GM23338 (cell line): ENCODE results near the gene IL20. TPM values are rescaled to one million over a fixed set of nuclear protein-coding genes. Genes with fewer than 3 reads are reported as not detected.

Experiments
- ATAC-seq: fragments of 200-7000 bp; cut with Tn5 transposase; 3 replicates; pipeline ENCODE4 v1.9.1; 2020
- DNase-seq: peaks from one replicate; pipeline ENCODE4 v3.0.0-alpha.2; 2015; ENCODE audit warnings: low spot score
- H2AFZ ChIP-seq: fragments of 200-600 bp; sonication (generic); 2 replicates; pipeline ENCODE4 v1.8.0; 2016; ENCODE audit warnings: antibody characterized with exemption, mild to moderate bottlenecking, moderate library complexity
- H3F3A ChIP-seq: fragments of 200-600 bp; sonication (generic); replicated peaks from 2 replicates; pipeline ENCODE4 v1.8.0; 2017; ENCODE audit warnings: antibody characterized with exemption, mixed run types, low read depth
- H3K27ac ChIP-seq: fragments of 200-600 bp; sonication (generic); 2 replicates; pipeline ENCODE4 v1.6.1; 2016; ENCODE audit warnings: low read depth
- H3K27me3 ChIP-seq: fragments of 200-600 bp; sonication (generic); 2 replicates; pipeline ENCODE4 v1.8.0; 2016; ENCODE audit warnings: mild to moderate bottlenecking, mixed run types, moderate library complexity; ENCODE audit not compliant: insufficient read depth
- H3K36me3 ChIP-seq: fragments of 200-600 bp; sonication (generic); 2 replicates; pipeline ENCODE4 v1.8.0; 2016; ENCODE audit warnings: mild to moderate bottlenecking; ENCODE audit not compliant: insufficient read depth
- H3K4me1 ChIP-seq: fragments of 200-600 bp; sonication (generic); 2 replicates; pipeline ENCODE4 v1.8.0; 2016; ENCODE audit warnings: mild to moderate bottlenecking, moderate library complexity; ENCODE audit not compliant: insufficient read depth
- H3K4me2 ChIP-seq: fragments of 200-600 bp; sonication (generic); 2 replicates; pipeline ENCODE4 v1.7.1; 2017; ENCODE audit warnings: mixed run types
- H3K4me3 ChIP-seq: fragments of 200-600 bp; sonication (generic); 2 replicates; pipeline ENCODE4 v1.6.1; 2016; ENCODE audit warnings: mixed run types
- H3K79me2 ChIP-seq: fragments of 200-600 bp; sonication (generic); replicated peaks from 2 replicates; pipeline ENCODE4 v1.8.0; 2017; ENCODE audit warnings: mild to moderate bottlenecking; ENCODE audit not compliant: insufficient read depth
- H3K9me2 ChIP-seq: fragments of 200-600 bp; sonication (generic); 2 replicates; pipeline ENCODE4 v1.8.0; 2017; ENCODE audit not compliant: insufficient read depth
- H4K20me1 ChIP-seq: fragments of 200-600 bp; sonication (generic); replicated peaks from 2 replicates; pipeline ENCODE4 v1.8.0; 2017; ENCODE audit warnings: mild to moderate bottlenecking; ENCODE audit not compliant: insufficient read depth
- H3K27ac Mint-ChIP-seq: 2 replicates; pipeline ENCODE4 v1.8.0; 2020; ENCODE audit warnings: inconsistent platforms, mild to moderate bottlenecking, moderate library complexity, mixed read lengths
- H3K27me3 Mint-ChIP-seq: 3 replicates; pipeline ENCODE4 v1.8.0; 2022; ENCODE audit warnings: low read depth, mild to moderate bottlenecking, moderate library complexity, mixed read lengths, inconsistent platforms; ENCODE audit not compliant: insufficient read depth, poor library complexity
- H3K36me3 Mint-ChIP-seq: 3 replicates; pipeline ENCODE4 v1.8.0; 2021; ENCODE audit warnings: low read depth, mild to moderate bottlenecking, inconsistent platforms, moderate library complexity, mixed read lengths
- H3K4me1 Mint-ChIP-seq: 3 replicates; pipeline ENCODE4 v1.8.0; 2020; ENCODE audit warnings: mild to moderate bottlenecking, inconsistent platforms, mixed read lengths
- H3K4me3 Mint-ChIP-seq: 3 replicates; pipeline ENCODE4 v1.8.0; 2021; ENCODE audit warnings: moderate library complexity, mild to moderate bottlenecking, inconsistent platforms, mixed read lengths
- H3K9me3 Mint-ChIP-seq: 3 replicates; pipeline ENCODE4 v1.8.0; 2020; ENCODE audit warnings: moderate library complexity, mild to moderate bottlenecking, inconsistent platforms, mixed read lengths
- CREB1 ChIP-seq: fragments of 250-450 bp; sonication (Bioruptor Pico); IDR thresholded peaks from 2 replicates; pipeline ENCODE4 v1.5.0; 2020; ENCODE audit warnings: low read depth, mild to moderate bottlenecking, moderate library complexity
- CTCF ChIP-seq, 2 experiments: fragments of 200-600 bp in 1 of 2; sonication (generic) in 1 of 2; conservative IDR thresholded peaks; 2 replicates each; pipeline versions ENCODE4 v1.5.1 to v1.6.1; 2016 to 2017; ENCODE audit warnings: antibody characterized with exemption in 2 of 2, low read depth in 2 of 2, mild to moderate bottlenecking in 2 of 2, moderate library complexity in 1 of 2
- ETS1 ChIP-seq: IDR thresholded peaks from 2 replicates; pipeline ENCODE4 v1.6.1; 2016; ENCODE audit warnings: antibody characterized with exemption
- EZH2 ChIP-seq: fragments of 200-600 bp; sonication (generic); IDR thresholded peaks from one replicate; pipeline ENCODE4 v1.8.0; 2017; ENCODE audit warnings: antibody characterized with exemption, mild to moderate bottlenecking, low read depth; ENCODE audit not compliant: unreplicated experiment
- EZH2phosphoT487 ChIP-seq: fragments of 200-600 bp; sonication (generic); IDR thresholded peaks from one replicate; pipeline ENCODE4 v1.8.1; 2018; ENCODE audit warnings: antibody characterized with exemption; ENCODE audit not compliant: unreplicated experiment
- JUNB ChIP-seq: IDR thresholded peaks from one replicate; pipeline ENCODE4 v1.6.1; 2016; ENCODE audit warnings: antibody characterized with exemption; ENCODE audit not compliant: unreplicated experiment
- NANOG ChIP-seq: IDR thresholded peaks from 2 replicates; pipeline ENCODE4 v1.6.1; 2016; ENCODE audit warnings: antibody characterized with exemption, borderline replicate concordance
- POLR2AphosphoS5 ChIP-seq: IDR thresholded peaks from 2 replicates; pipeline ENCODE4 v1.6.1; 2016; ENCODE audit warnings: antibody characterized with exemption, low read depth
- REST ChIP-seq: IDR thresholded peaks from one replicate; pipeline ENCODE4 v1.6.1; 2018; ENCODE audit warnings: antibody characterized with exemption; ENCODE audit not compliant: unreplicated experiment
- STAT1 ChIP-seq: IDR thresholded peaks from one replicate; pipeline ENCODE4 v1.6.1; 2016; ENCODE audit warnings: antibody characterized with exemption; ENCODE audit not compliant: unreplicated experiment
- ZNF114 ChIP-seq: fragments of 250-450 bp; sonication (Bioruptor Pico); IDR thresholded peaks from 2 replicates; pipeline ENCODE4 v1.5.0; 2020; ENCODE audit warnings: mild to moderate bottlenecking, moderate library complexity
- ZNF331 ChIP-seq: fragments of 250-450 bp; sonication (Bioruptor Pico); IDR thresholded peaks from 2 replicates; pipeline ENCODE4 v1.5.0; 2020; ENCODE audit warnings: low read depth, mild to moderate bottlenecking, moderate library complexity
- ZNF462 ChIP-seq: fragments of 250-450 bp; sonication (Bioruptor Pico); IDR thresholded peaks from 2 replicates; pipeline ENCODE4 v1.5.0; 2020; ENCODE audit warnings: mild to moderate bottlenecking, moderate library complexity
- polyA plus RNA-seq: library from polyadenylated mRNA; unstranded; fragments of >200 nt; fragmentation: Nextera tagmentation; extraction: Ambion mirVana; gene quantifications from 2 replicates; pipeline ENCODE4 v1.2.1, GENCODE V29; 2016
- total RNA-seq: library from RNA; depleted of rRNA; stranded (reverse); fragments of >200 nt; shearing (Covaris generic); gene quantifications from 2 replicates; pipeline ENCODE4 v1.2.3, GENCODE V29; 2014

IL20 gene
- total and polyA plus RNA-seq, 2 experiments from 2014 or later: not detected

- no peak for TF ChIP-seq EZH2
- TF ChIP-seq EZH2phosphoT487: no peak
- TF ChIP-seq ZNF114: no peak
- no peak for TF ChIP-seq ZNF331 (CRISPR knock-in tag)
- no peak for TF ChIP-seq CTCF (conservative IDR thresholded peaks at IDR 0.05; ENCODE audit: low read depth in 2 of 2)
- TF ChIP-seq JUNB: no peak
- TF ChIP-seq STAT1: no peak
Measured at GRCh38 chr1:206902702-206903101, 37.3 kb downstream of the IL20 start (continued).

GRCh38 chr1:206903687-206904086 is 38.3 kb downstream of the IL20 start:
- Mint-ChIP-seq H3K36me3 (no peaks in the 10 kb centered on the region), H3K4me1 (peaks cover 17% of the 10 kb centered on the region), H3K4me3 (no peak overlapping the region), H3K27me3 (peaks cover 18% of the 10 kb centered on the region), H3K27ac (no peak overlapping the region), H3K9me3 (no peaks in the 10 kb centered on the region)
- no peak overlapping the region for H3K4me3 ChIP-seq
- H2AFZ ChIP-seq: no peak overlapping the region
- peaks cover under 1% of the 10 kb centered on the region; the same call in 1 of the 2 replicates for H3K4me1 ChIP-seq
- DNase-seq: no peak
- H3F3A ChIP-seq: no peaks in the 10 kb centered on the region
- H3K36me3 ChIP-seq: no peaks in the 10 kb centered on the region
- no peaks in the 10 kb centered on the region for H3K79me2 ChIP-seq
- H4K20me1 ChIP-seq: no peaks in the 10 kb centered on the region
- no peak overlapping the region for H3K27ac ChIP-seq
- 0 out of 2 replicates have a peak, but pooled peaks cover 4% of the 10 kb centered on the region for H3K9me2 ChIP-seq
- peaks cover 15% of the 10 kb centered on the region for H3K27me3 ChIP-seq
- no peak overlapping the region for H3K4me2 ChIP-seq
- no peak for ATAC-seq
- TF ChIP-seq ZNF462 (CRISPR knock-in tag) (no peak), ZNF331 (CRISPR knock-in tag) (no peak), POLR2AphosphoS5 (no peak), REST (no peak), JUNB (no peak), CREB1 (CRISPR knock-in tag) (no peak), NANOG (no peak), ETS1 (no peak), STAT1 (no peak), EZH2 (no peak), ZNF114 (no peak)
